HG03025 (cell line): ENCODE data around the gene KCNC2.

ENCODE experiments used
- ATAC-seq: cut with Tn5 transposase; IDR thresholded peaks from one replicate; pipeline ENCODE4 v1.9.1; 2021; ENCODE audit warnings: mild to moderate bottlenecking, moderate library complexity; ENCODE audit not compliant: unreplicated experiment, low FRiP score

The KCNC2 gene

DNA sequence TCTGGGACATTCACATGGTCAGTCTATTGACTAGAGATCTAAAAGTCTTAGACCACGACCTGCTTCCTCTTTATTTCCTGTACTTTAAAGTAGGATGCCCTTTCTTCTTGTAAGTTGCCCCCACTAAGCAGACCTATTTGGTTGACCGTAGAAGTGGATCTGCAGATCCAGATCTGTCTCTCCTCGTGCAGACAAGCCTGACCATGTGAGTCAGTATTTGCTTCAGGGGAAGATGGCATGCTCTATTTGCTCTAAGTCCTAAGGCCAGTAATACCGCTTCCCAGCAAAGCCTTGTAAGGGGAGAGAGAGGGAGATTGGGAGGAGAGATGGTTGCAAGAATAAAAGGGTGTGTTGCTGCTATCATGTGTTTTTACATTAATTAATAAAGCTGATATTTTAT lies 46.8 kb downstream of the KCNC2 start:
- ATAC-seq = no peak

- no peak for ATAC-seq
These were observed 48.2 kb downstream of the KCNC2 start for GRCh38 chr12:75161488-75161887.

DNA sequence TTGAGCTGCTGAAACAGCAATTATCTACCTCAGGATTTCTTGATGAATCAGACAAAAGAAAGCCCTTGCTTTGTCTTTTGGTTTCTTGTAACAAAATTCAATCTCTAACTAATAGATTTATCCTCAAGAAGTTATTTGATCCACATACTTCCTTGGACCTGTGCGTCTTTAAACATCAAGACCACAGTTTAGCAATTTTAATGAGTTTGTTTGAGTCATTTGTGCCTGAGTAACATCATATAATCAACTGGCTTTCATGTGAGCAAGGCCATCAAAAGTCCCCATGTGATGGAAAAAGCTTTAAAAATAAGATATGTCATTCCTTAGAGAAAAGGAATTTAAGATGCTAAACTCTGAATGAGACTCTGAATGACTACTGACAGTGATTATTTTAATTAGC lies 52.3 kb downstream of the KCNC2 start:
- ATAC-seq = no peak

DNA sequence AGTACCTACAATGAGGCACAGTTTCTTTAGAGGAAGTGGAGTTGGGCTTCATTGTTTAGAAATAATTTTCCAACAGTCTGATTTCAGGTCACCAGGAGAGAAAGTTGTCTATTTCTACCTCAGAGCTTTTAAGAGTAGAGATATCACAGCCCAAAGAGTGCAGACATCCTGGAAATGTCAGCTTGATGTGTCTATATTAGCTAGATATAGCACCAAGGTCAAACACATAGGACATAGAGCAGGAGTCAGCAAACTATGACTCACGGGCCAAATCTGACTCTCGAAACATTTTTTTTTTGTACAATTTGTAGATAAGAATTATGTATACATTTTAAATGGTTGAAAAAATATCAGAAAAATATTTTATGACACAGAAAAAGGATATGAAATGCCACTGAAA lies 53.7 kb downstream of the KCNC2 start:
- ATAC-seq = no peak

- ATAC-seq = no peak
These were observed 55.3 kb downstream of the KCNC2 start for GRCh38 chr12:75154388-75154787.

DNA sequence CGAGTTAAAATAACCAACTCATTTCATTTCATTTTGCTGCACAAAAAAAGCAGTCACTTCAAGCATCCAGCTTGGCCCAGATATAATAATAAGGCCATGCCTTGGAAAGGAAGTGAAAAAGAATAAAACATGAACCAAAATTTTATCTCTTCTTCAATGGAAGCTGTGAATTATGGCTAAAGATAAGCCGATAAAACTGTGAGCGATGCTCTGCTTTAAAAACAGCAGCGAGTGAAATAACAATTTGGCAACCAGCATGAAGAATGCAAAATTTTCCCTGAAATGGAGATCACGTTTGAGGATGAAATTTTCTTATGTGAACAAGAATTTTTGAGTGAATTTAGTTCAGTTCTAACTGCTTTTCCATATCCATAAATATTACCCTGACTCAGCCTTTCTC lies 70.4 kb downstream of the KCNC2 start:
- no peak for ATAC-seq

DNA sequence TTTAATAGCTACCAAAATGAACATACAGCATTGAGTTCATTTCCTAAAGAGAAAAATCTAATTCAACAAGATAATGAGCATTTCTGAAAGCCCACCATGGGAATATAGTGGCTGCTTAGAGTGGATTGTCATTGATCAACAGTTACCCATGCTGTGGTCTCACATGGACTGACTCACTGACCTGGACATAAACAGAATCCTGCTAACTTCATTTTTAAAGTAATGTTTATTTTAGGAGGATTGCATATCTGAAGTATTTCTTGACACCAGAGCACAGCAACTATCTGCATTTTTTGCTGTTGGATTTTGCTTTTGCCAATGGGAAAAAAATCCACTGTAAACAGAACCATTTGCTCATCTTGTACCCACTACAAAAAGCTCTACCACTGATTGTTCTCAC lies 71.7 kb downstream of the KCNC2 start:
- ATAC-seq = no peak

DNA sequence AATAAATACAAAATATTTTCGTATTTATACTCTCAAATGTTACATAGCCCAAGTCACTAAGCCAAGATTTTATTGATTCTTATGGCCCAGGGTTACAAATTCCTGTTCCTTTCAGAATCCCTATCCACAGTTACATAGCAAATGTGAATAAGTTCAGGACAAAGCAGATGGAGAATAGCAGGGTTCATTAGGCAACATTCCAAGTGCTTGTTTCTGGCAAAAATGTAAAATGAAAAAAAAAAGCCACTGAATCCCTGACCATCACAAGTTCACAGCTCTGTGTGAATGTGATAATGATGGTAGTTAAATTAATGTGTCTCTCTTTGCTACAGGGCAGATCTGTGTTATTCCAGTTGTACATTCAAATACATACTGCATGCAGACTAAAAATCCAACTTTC lies 74.6 kb downstream of the KCNC2 start:
- ATAC-seq = no peak

DNA sequence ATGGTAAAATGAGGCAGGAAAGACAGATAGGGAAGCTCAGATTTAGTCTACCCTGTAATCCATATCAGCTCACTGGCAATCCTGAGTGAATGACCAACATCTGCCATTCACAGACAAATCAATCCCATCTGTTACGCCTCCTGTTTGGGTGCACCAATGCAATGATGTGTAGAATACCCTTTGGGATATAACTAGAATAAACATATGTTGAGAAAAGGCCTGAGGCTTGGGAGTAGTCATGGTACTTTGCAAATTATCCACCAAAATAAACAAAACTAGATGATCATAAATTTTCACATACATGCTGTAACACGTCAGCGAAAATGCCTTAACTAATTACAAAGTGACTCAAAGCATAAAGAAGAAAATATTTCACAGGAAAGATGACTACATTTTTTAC lies 78.8 kb downstream of the KCNC2 start:
- no peak for ATAC-seq

GRCh38 chr12:75129275-75129674 lies 80.4 kb downstream of the KCNC2 start:
- ATAC-seq = no peak

DNA sequence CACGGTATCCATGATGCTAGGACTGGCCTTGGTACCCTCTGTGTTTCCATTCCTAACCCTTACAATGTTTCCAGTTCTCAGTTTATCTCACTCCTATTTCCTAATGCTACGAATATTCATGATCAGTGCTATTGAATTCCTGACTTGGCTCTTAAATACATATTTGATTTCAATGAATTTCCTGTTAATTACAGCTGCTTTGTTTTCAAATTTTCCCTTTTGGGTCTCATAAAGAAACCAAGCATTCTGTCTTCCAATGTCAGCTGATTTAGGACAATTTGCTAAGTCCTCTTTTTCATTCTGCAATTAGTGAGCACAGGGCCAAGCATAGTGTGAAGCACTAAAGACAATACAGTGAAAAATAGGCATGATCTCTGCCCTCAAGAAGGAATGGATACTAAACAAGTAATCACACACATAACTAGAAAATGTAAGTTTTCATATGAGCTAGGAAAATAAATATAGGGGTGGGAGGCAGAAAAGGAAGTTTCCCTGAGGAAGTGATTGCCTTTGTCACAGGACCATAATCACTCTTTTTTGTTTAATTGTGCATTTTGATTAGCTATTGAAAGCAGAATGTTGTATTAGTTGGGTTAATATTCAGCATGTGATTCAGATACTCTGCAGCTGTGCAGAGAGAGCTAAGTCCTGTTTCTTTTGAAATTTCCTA lies 88.5 kb downstream of the KCNC2 start:
- ATAC-seq = no peak

DNA sequence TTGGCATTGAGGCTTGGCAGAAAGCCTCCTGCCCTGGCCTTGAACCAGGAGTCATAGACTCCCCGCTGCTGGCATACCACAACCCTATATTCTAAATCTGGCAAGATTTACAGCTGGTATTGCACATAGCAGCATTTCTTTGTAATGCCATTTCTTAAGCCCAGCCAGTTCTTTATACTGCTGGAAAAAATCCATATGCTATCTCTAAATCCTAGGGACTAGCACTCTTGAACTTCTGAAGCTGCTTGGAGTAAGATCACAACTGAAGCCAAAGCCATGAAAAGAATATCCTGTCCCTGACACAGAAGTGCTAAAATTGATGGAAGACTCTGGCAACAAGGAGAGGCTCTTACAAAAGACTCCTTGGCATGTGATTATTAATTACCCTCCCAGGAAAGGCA lies 89.3 kb downstream of the KCNC2 start:
- no peak for ATAC-seq

DNA sequence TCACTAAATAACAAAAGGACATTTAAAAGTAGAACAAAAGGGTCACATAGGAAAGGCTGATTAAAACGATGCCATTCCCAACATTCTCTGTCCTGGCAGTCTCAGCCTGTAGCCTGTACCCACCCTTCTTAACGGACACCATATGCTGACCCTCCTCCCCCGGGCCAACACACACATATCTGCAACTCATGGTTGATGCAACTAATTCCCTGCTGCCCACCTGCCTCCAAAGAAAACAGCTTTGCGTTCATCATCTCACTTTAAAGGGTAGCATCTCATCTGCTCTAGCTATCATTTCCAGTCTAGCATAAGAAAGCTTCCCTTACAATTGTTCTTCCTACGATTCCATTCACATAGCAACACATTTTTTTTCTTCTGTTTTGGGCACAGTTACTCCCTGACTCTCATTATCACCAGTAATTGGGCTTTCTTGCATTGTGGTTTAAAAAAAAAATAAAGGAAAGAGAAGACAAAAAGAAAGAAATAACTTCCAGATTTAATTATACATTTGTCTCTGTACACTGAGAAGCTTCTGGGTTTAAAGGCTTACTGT lies 92.9 kb downstream of the KCNC2 start:
- no peak for ATAC-seq

DNA sequence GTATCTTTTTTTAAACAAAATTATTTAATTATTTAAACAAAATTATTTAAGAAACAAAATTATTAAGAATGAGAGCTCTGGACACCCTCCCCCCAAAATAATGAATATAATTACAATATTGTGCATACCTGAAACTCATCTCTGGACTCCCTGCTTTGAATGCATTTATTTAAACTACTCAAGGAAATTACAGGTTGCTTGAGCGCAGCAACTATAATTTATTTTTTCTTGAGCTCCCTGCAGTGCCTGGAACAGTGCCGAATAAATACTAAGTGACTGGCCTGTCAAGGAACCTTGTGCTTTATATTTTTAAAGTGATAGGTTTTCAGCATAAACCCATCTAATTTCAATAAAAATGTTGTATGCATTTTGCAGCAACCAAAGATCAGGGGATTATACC lies 93.9 kb downstream of the KCNC2 start:
- no peak for ATAC-seq

- no peak for ATAC-seq
These were observed 105.8 kb downstream of the KCNC2 start for GRCh38 chr12:75103822-75104221.

DNA sequence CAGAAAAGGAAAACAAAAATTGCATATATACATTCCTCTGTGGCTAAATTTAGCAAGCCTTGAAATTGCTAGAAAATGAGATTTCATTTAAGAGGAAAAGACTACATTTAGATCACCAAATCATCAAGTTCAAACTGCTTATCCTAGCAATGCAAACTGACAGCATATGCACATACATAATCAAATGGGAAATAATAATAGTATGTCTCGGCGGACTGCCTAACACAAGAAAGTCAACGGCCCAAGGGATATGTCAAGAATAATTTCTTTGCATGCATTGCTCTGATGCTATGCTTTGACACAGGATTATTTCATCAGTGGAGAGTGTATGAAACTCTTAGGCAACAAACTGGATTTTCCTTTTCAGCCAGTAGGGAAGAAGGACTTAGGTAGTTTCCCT lies 107.9 kb downstream of the KCNC2 start:
- no peak for ATAC-seq

- ATAC-seq = no peak
These were observed 110.4 kb downstream of the KCNC2 start for GRCh38 chr12:75099210-75099609.

DNA sequence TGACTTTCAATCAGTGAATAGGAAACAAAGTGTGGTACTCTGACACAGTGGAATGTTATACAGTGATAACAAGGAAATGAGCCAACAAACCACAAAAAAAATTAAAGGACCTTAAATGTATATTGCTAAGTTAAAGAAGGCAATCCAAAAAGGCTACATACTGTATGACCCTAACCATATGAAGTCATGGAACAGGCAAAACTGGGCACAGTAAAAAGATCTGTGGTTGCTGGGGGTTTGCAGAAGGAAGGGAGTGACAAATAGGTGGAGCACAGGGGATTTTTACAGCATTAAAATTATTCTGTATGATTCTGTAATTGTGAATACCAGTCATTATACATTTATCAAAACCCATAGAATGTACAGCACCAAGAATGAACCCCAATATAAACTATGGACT lies 112.6 kb downstream of the KCNC2 start:
- ATAC-seq = no peak

DNA sequence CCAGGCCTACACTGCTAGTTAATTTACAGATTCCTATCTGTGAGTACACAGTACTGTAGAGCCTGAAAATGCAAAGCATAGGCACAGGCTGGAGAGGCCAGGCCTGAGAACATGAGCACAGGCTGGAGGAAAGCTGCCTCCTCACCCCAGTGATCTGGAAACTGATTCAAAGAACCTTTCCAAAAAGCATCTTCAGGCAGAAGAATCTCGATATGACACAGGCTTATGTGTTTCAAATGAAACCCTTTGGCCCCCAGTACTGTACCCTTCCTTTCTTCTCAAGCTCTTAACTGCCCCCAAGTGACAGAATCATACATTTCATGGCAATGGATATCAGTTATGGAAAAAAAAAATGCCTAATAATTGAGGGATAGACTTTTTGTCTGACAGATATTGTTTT lies 122.0 kb downstream of the KCNC2 start:
- no peak for ATAC-seq

GRCh38 chr12:75086091-75087038 lies 123.3 kb downstream of the KCNC2 start:
- no peak for ATAC-seq

DNA sequence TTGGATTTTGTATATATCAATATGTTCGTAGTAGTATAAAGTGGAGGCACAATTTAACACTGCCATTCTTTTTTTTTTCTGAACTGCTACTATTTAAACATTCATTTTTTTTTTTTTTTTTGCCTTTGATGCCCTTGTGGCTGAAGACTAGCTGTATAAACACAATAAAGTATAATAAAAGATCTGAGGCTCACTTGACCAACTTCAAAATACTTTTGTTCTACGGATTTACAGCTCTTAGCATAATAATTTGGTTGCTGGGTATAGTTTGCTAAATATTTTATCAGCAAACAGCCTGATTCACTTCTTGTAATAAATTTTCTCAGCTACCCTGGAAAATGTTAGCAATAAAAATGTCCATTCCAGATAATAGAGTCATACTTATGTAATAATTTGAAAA lies 128.3 kb downstream of the KCNC2 start:
- no peak for ATAC-seq

GRCh38 chr12:75080582-75080981 lies 129.1 kb downstream of the KCNC2 start:
- no peak for ATAC-seq
